HG02798 (cell line): ENCODE results near the gene C8A.

Source experiments
- ATAC-seq: cut with Tn5 transposase; IDR thresholded peaks from one replicate; pipeline ENCODE4 v1.9.1; 2021; ENCODE audit warnings: mild to moderate bottlenecking; ENCODE audit not compliant: unreplicated experiment, poor library complexity

The C8A gene

DNA sequence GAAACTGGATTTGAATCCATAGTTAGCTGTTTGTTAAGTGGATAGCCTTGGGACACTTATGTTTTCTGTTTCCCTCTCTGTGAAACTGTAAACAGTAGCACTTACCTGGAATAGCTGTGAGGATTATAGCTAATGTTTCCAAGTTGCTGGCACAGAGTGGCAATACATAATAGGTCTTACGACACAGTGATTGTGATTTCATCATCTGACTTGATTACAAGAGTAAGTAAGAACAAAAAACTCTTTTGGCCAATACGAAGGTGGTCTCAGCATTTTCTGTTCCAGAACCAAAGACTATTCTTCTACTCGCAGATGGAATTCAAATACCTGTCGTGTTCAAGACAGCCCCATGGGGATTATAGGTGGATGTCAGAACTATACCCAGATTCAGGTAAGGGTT is 109.1 kb downstream of the C8A start:
- no peak for ATAC-seq

- no peak for ATAC-seq
Measured at GRCh38 chr1:56964349-56965017, 109.9 kb downstream of the C8A start.

DNA sequence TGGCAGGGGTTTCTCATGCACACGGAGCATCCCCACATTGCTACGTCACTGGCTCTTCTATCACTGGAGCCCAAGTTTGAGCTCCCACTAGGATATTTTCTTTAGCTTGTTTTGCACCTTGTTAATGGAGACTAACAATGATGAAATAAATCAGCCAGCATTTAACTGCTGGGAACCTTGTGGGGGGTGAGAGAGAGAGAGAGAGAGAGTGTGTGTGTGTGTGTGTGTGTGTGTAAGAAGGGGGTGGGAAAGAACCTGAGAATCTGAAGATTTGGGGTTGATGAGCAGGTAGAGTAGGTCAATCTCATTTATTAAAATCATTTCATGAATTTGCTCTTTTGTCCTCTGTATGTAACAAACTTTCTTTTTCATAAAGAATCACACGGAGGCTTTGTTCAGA is 110.6 kb downstream of the C8A start:
- no peak for ATAC-seq

DNA sequence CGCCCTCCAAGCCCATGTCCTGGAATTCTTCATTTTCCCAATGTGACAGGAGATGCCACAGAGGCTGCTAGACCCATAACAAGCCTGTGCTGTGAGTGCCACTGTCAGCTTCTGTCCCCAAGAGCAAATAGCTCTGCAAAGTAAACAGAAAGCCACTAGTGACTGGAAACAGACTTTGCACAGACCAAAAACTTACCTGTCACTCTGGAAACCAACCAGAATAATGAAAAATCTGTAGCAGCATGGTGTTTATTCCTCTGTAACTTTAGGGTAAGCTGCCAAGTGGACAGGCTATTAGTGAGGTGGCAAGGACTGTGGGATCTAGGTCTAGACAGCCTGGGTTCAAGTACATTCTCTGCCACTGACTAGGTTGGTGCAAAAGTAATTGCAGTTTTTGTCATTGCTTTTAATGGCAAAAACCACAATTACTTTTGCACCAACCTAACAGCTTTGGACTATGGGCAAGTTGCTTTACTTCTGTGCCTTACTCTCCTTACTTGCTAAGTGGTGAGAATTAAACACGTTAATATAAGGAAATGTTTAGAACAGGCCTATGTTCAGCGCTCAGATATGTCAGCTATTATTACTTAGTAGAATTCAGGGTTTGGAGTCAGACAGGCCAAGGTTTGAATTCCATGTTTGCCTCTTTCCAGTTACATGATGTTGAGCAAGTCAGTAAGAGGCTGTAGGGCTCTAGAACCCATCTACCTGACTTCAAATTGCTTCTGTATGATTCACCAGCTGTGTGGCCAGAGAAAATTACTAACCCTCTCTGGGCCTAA is 111.5 kb downstream of the C8A start, which contains the start of gene C8B:
C8B (minus strand) TSS at position 100 of the 782 bp plus-strand sequence; CDS start at position 33, 67 bp downstream.
- no peak for ATAC-seq

DNA sequence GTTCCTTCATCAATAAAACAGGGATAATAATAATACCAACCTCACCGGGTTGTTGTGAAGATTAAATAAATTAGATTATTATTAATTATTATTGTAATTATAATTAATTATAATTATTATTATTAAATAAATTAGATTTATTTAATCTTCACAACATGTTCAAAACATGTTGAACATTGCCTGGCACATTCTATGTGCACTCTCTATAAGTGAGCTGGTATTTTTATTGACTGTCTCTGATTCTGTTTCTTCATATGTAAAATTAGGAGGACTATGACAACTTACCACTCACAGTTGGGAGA is 112.1 kb downstream of the C8A start:
- ATAC-seq: no peak

- ATAC-seq: no peak
Measured at GRCh38 chr1:56967355-56967754, 112.8 kb downstream of the C8A start.
